B cell (primary cell): Measurements from ENCODE around the gene TBC1D22A. TPM values are rescaled to one million over a fixed set of nuclear protein-coding genes. Genes with fewer than 3 reads are reported as not detected.

ENCODE experiments used
- ATAC-seq: fragments of 200-7000 bp; cut with Tn5 transposase; one replicate; pipeline ENCODE4 v1.10.0; 2021; ENCODE audit warnings: low read depth, mild to moderate bottlenecking, moderate number of reproducible peaks, moderate library complexity
- CTCF ChIA-PET: fragments of 350-600 bp; sonication (Branson Sonifier 250); formaldehyde crosslinking; loops from one replicate; lab custom pipeline; 2021; ENCODE audit warnings: antibody characterized with exemption, inconsistent platforms; lab: Charles Lee
- POLR2A ChIA-PET: fragments of 350-600 bp; sonication (Branson Sonifier 250); formaldehyde crosslinking; loops from one replicate; lab custom pipeline; 2021; ENCODE audit warnings: antibody characterized with exemption; lab: Charles Lee
- DNase-seq: peaks from one replicate; pipeline ENCODE4 v3.0.0; 2013
- H2AFZ ChIP-seq: 2 replicates; pipeline ENCODE4 v1.6.1; 2012; ENCODE audit warnings: mild to moderate bottlenecking, low read depth, low read length; ENCODE audit not compliant: insufficient read depth, poor library complexity, severe bottlenecking
- H3K27ac ChIP-seq, 2 donors: 1 replicate in 1 of 2; 2 replicates in 1 of 2; pipeline ENCODE4 v1.5.1; 2012 to 2013; ENCODE audit warnings: low read length in 2 of 2, mild to moderate bottlenecking in 2 of 2, moderate library complexity in 1 of 2
- H3K27me3 ChIP-seq, 4 experiments: fragments of 200-600 bp in 1 of 4; sonication (generic) in 1 of 4; replicated peaks in 1 of 4; 1 replicate in 2 of 4; 2 replicates in 2 of 4; pipeline versions ENCODE4 v1.6.1 to v1.7.0; 2013 to 2016; ENCODE audit warnings: low read length in 3 of 4, mild to moderate bottlenecking in 2 of 4, mixed read lengths in 1 of 4, moderate library complexity in 1 of 4; ENCODE audit not compliant: insufficient read depth in 4 of 4, control insufficient read depth in 3 of 4; ENCODE audit errors: control extremely low read depth in 1 of 4
- H3K36me3 ChIP-seq, 2 experiments: replicated peaks in 1 of 2; 1 replicate in 1 of 2; 2 replicates in 1 of 2; pipeline versions ENCODE4 v1.6.1 to v1.7.1; 2013; ENCODE audit warnings: low read length in 1 of 2; ENCODE audit not compliant: insufficient read depth in 2 of 2, control insufficient read depth in 1 of 2; ENCODE audit errors: control extremely low read depth in 1 of 2, extremely low read depth in 1 of 2
- H3K4me1 ChIP-seq, 2 donors: fragments of 200-600 bp in 1 of 2; sonication (generic) in 1 of 2; 1 replicate in 1 of 2; 2 replicates in 1 of 2; pipeline versions ENCODE4 v1.5.1 to v1.6.1; 2013 to 2017; ENCODE audit warnings: low read length in 2 of 2; ENCODE audit not compliant: control insufficient read depth in 2 of 2, insufficient read depth in 2 of 2
- H3K4me2 ChIP-seq: replicated peaks from 2 replicates; pipeline ENCODE3; 2012; ENCODE audit warnings: mild to moderate bottlenecking, low read depth, low read length; ENCODE audit not compliant: poor library complexity, severe bottlenecking
- H3K4me3 ChIP-seq, 5 experiments: fragments of 200-600 bp in 1 of 5; sonication (generic) in 1 of 5; 1 replicate in 3 of 5; 2 replicates in 2 of 5; pipeline versions ENCODE4 v1.5.1 to v1.7.0; 2011 to 2016; ENCODE audit warnings: low read length in 4 of 5, mild to moderate bottlenecking in 4 of 5, low read depth in 2 of 5, control low read depth in 1 of 5, moderate library complexity in 1 of 5; ENCODE audit not compliant: insufficient read depth in 1 of 5; ENCODE audit errors: control extremely low read depth in 1 of 5, extremely low read depth in 1 of 5
- H3K79me2 ChIP-seq: fragments of 200-600 bp; sonication (generic); one replicate; pipeline ENCODE4 v1.6.0; 2016; ENCODE audit warnings: low read length; ENCODE audit not compliant: control insufficient read depth, insufficient read depth
- H3K9ac ChIP-seq: fragments of 200-600 bp; sonication (generic); 2 replicates; pipeline ENCODE4 v1.6.1; 2017; ENCODE audit warnings: mild to moderate bottlenecking, low read length, moderate library complexity
- H3K9me3 ChIP-seq, 3 donors: one replicate each; pipeline versions ENCODE4 v1.6.1 to v1.7.1; 2013; ENCODE audit warnings: low read length in 2 of 3; ENCODE audit not compliant: control insufficient read depth in 2 of 3, insufficient read depth in 1 of 3; ENCODE audit errors: control extremely low read depth in 1 of 3
- H4K20me1 ChIP-seq: 2 replicates; pipeline ENCODE4 v1.6.0; 2012; ENCODE audit warnings: mild to moderate bottlenecking, low read length; ENCODE audit not compliant: insufficient read depth, control insufficient read depth, poor library complexity, severe bottlenecking
- H3K27ac Mint-ChIP-seq: one replicate; pipeline ENCODE4 v1.8.0; 2021; ENCODE audit warnings: mixed read lengths
- H3K27me3 Mint-ChIP-seq: one replicate; pipeline ENCODE4 v1.8.0; 2021; ENCODE audit warnings: mixed read lengths
- H3K4me1 Mint-ChIP-seq: one replicate; pipeline ENCODE4 v1.8.0; 2021; ENCODE audit warnings: mixed read lengths
- H3K4me3 Mint-ChIP-seq: one replicate; pipeline ENCODE4 v1.8.0; 2021; ENCODE audit warnings: mixed read lengths
- H3K9me3 Mint-ChIP-seq: one replicate; pipeline ENCODE4 v1.8.0; 2022; ENCODE audit warnings: mixed read lengths; ENCODE audit not compliant: insufficient read depth
- CTCF ChIP-seq: fragments of 200-600 bp; IDR thresholded peaks from one replicate; pipeline ENCODE4 v1.8.0; 2022; ENCODE audit warnings: antibody characterized with exemption, mild to moderate bottlenecking
- EZH2 ChIP-seq: IDR thresholded peaks from 2 replicates; pipeline ENCODE4 v1.6.1; 2012; ENCODE audit warnings: borderline replicate concordance, low read depth, mild to moderate bottlenecking, moderate library complexity, low read length; ENCODE audit not compliant: insufficient read depth, poor library complexity, severe bottlenecking
- WGBS: methylation state at CpG from one replicate; pipeline ENCODE4 v1.1.5; 2013; ENCODE audit warnings: missing lambda C conversion rate; ENCODE audit not compliant: insufficient coverage; 5-methylcytosine and 5-hydroxymethylcytosine counted together
- intact Hi-C: fragments of 100-400 bp; cut with micrococcal nuclease; formaldehyde crosslinking; loops from one replicate; pipeline ENCODE4 v1.10.0; 2022
- polyA plus RNA-seq: library from polyadenylated mRNA; depleted of rRNA; stranded (reverse); fragments of >200 nt; gene quantifications from 2 replicates; pipeline ENCODE4 v1.2.3, GENCODE V29; 2012
- total RNA-seq, 2 donors: library from RNA; stranded (reverse); fragments of 120-200 nt in 1 of 2; gene quantifications; 1 replicate in 1 of 2; 2 replicates in 1 of 2; pipeline versions ENCODE4 v1.2.3 to v1.2.4, GENCODE V29; 2013 to 2022

TBC1D22A gene
- total and polyA plus RNA-seq, 2 donors (not counting 1 experiment from before 2014, with no cell fraction given), result 73.8 to 128 TPM

- H3K4me3 ChIP-seq, result no peak overlapping the region
- peaks cover 5% of the 10 kb centered on the region for H3K9me3 Mint-ChIP-seq
- H3K27ac Mint-ChIP-seq, result no peak overlapping the region
- intact Hi-C loops, result no loop called here
- TF ChIP-seq EZH2 (no peak), CTCF (no peak)
- H3K79me2 ChIP-seq, result peaks cover 61% of the 10 kb centered on the region
- peaks cover 84% of the 10 kb centered on the region for H4K20me1 ChIP-seq
- H3K4me2 ChIP-seq, result no peak overlapping the region
- H2AFZ ChIP-seq, result no peak overlapping the region
- peaks cover 11 to 41% of the 10 kb centered on the region in 2 experiments for H3K36me3 ChIP-seq
- H3K4me3 Mint-ChIP-seq, result no peak overlapping the region
- ATAC-seq, result no peak
- ChIA-PET CTCF (no interaction called here), POLR2A (no interaction called here)
- H3K9ac ChIP-seq, result no peak overlapping the region
- peaks cover 7% of the 10 kb centered on the region for H3K4me1 Mint-ChIP-seq
- no peaks in the 10 kb centered on the region for H3K4me1 ChIP-seq
- H3K27me3 ChIP-seq, result no peaks in the 10 kb centered on the region
- H3K9me3 ChIP-seq, result peaks cover 0 to 9% (median 3%) of the 10 kb centered on the region in 3 donors
- no peaks in the 10 kb centered on the region for H3K27me3 Mint-ChIP-seq
- H3K27ac ChIP-seq, result no peak overlapping the region
- DNase-seq, result no peak
- WGBS, result no CpG with 5 or more reads among the region's 3 CpGs
These were observed 163.4 kb downstream of the TBC1D22A start for GRCh38 chr22:46925818-46926217.

GRCh38 chr22:46929046-46929709 lies 166.7 kb downstream of the TBC1D22A start:
- Mint-ChIP-seq H3K9me3 (no peaks in the 10 kb centered on the region), H3K4me3 (no peak overlapping the region), H3K27ac (peak overlapping the region; percentile 47), H3K4me1 (peaks cover 6% of the 10 kb centered on the region), H3K27me3 (no peaks in the 10 kb centered on the region)
- H4K20me1 ChIP-seq, result peaks cover 84% of the 10 kb centered on the region
- no peak overlapping the region for H2AFZ ChIP-seq
- intact Hi-C loops, result no loop called here
- ChIA-PET POLR2A (interaction anchor here (0.6 kb wide), 1 partner anchor 739 kb away, joined by 4 read pairs; no protein-coding TSS in a partner anchor), CTCF (no interaction called here)
- H3K9ac ChIP-seq, result no peak overlapping the region
- H3K36me3 ChIP-seq, result peaks cover 3 to 47% of the 10 kb centered on the region in 2 experiments
- no peak overlapping the region for H3K27ac ChIP-seq
- no peaks in the 10 kb centered on the region for H3K27me3 ChIP-seq
- WGBS, result 86% methylated on average over 2 of the region's 7 CpGs
- no peak overlapping the region for H3K4me2 ChIP-seq
- no peak for DNase-seq
- no peaks in the 10 kb centered on the region for H3K4me1 ChIP-seq
- no peaks in the 10 kb centered on the region for H3K9me3 ChIP-seq
- H3K4me3 ChIP-seq, result no peak overlapping the region
- H3K79me2 ChIP-seq, result peaks cover 69% of the 10 kb centered on the region
- no peak for ATAC-seq
- TF ChIP-seq CTCF (no peak), EZH2 (no peak)
